Measurements from ENCODE around the gene TM4SF5.

TM4SF5 gene

DNA sequence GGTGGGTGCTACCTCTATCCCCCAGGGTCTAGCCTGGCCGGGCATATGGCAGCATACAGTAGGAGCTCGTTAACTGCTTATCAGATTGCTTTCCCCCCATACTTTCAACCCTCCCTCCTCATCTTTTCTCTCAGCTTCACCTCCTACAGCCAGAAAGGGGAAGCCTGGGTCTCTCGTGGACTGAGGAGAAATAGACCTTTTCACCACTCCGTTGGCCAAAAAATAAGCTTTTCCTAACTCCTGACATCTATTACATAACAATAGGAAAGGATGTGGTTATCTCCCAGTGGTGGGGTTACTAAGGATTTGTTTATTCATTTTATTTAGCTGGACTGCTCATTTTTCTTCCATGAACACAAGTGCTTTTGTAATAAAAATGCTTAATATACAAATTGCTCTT is 23.0 kb upstream of the TM4SF5 start:
- no peak for DNase-seq

DNA sequence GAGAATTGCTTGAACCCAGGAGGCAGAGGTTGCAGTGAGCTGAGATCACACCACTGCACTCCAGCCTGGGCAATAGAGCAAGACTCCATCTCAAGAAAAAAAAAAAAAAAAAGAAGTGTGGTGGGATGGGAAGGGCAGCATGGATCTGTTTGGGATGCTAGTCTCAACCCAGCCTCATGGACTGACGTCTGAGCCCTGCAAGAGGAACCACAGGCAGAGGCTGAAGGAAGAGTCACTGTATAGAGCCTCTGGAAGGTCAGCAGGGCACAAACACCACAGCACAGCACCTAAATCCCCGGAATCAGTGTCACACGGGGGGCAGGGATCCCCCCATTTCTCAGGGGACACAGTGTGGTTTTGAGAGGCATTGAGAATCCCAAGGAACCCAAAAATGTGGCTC is 21.1 kb upstream of the TM4SF5 start:
- DNase-seq: no peak

DNA sequence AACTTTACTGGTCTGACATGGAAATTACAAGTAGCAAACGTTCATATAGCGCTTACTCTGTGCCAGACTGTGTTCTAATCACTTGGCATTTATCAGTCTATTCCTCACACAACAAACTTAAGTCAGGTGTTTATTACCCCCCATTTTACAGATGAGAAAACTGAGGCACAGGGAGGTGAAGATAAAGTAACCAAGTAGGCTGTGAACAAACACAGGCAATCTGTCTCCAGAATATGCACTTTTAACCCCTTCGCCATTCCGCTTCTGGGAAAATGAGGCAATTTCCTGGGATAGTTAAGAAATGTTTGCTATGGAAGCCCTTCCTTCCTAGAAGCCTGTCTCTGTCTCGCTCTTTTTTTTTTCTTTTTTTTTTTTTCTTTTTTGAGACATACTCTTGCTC is 19.8 kb upstream of the TM4SF5 start:
- DNase-seq: no peak

DNA sequence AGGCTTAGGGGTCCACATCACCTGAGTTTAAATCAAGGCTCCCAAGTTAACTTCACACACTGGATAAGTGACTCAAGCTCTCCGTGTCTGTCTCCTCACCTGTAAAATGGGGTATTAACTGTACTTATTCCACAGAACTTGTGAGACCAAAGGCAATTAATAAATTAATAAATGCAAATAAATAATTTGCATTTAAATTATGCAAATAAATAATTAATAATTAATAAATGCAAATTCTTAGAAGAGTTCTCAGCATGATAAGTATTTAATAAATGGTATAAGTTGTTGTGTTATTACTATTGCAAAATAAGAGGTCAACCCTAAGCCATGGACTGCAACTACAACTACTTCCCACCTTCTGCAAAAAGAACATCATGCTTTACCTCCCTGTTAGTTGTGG is 18.3 kb upstream of the TM4SF5 start:
- DNase-seq: no peak

DNA sequence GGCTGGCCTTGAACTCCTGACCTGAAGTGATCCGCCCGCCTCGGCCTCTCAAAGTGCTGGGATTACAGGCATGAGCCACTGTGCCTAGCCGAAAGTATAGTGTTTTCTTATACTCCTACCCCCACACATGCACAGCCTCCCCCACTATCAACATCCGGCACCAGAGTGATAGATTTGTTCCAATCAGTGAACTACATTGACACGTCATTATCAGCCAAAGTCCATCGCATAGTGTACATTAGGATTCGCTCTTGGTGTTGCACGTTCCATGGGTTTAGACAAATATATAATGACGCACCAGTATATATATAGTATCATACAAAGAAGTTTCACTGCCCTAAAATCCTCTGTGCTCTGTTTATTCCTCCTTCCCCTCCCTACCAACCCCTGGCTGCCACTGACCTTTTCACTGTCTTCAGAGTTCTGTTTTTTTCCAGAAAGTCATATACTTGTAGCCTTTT is 11.9 kb upstream of the TM4SF5 start:
- no peak for DNase-seq

DNA sequence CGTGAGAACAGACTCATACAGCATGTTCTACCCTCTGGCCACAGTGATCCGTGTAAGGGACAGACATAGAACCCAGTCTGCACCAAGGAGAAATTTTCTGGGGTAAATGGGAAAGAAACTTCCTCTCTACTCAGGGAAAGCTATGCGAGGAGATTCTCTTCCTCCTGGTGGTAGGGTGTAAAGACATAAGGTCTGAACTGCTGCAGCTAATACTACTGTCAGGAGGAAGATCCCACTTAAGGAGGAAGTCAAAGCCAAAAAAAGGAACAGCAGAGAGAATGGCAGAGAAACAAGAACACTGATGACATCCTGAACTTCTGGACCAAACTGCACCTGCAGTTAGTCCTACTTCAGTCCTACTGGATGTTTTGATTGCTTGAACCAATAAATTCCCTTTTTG is 7.1 kb upstream of the TM4SF5 start:
- DNase-seq: no peak

DNA sequence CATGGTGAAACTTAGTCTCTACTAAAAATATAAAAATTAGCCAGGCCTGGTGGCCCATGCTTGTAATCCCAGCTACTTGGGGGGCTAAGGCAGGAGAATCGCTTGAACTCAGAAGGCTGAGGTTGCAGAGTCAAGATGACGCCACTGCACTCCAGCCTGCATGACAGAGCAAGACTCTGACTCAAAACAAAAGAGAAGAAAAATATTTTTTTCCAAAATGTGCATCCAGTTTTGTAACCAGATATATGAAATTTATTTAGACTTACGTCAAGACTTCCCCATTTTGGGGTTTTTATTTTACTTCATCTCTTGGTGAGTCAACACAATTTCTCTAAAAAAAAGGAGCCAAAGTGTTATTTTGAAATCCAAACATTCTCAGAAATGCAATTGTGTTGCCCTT is 5.5 kb upstream of the TM4SF5 start:
- DNase-seq: no peak

DNA sequence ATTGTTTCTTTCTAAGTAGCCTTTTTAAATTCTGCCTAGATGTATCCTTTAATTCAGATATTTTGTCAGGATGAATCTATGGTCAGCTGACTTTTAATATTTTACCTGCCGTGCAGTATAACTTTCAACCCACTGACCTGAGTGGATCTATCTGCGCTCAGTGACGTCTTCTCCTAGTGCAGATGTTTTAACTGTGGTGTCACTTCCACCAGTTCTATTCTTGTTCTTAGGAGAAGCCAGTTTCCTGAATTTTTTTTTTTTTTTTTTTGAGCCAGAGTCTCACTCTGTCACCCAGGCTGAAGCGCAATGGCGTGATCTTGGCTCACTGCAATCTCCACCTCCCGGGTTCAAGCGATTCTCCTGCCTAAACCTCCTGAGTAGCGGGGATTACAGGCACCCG is 5.0 kb upstream of the TM4SF5 start:
- no peak for DNase-seq

DNA sequence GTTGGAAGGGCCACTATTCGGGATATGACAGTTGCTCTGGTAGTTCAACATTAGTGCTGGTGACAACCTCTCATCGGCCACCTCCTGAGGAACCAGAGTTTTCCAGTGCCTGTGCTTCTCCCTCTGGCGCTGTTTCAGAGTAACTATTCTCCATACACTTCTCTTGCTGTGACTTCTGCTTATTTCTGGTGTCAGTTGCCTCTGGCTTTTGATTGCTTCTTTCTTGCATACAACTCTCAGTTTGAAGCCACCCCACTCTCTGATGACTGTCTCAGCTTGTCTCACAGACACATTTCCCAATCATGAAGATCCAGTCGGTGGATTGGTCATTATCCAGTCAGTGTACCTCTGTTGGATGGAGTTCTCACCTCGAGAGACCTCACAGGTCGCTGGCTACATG is 3.4 kb upstream of the TM4SF5 start:
- no peak for DNase-seq

DNA sequence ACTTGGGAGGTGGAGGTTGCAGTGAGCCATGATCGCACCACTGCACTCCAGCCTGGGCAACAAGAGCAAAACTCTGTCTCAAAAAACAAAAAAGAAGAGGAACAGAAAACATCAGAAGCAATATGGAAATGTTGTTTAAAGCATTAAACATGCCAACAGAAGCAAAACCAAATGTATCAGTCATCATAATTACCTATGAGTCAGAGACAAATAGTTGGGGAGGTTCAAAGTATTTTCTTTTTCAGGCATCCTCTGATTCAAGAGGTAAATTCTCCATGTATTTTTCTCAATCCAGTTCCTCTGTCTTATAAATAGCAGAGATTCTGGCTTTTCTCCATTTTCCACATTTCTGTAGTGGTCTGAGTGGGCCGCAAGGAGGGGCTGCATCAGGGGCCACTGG is 2.1 kb upstream of the TM4SF5 start:
- DNase-seq: no peak

DNA sequence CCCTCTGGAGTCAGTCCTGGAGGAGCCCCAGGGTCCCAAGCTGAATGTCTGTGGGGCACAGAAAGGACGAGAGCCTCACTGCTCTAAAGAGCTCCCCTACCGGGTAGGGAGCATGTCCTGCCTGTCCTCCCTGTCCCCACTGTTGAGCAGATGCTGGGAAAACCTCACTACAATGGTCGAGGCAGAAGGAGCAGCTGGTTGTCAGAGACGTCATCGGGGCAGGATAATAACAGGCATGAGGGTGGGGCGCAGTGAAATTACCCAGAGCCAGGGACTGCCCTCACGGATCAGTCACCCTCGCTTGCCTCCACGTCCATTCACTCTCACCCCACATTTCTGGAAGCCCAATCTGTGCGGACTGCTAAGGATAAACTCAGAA is 538 bp downstream of the TM4SF5 start:
- DNase-seq: no peak

DNA sequence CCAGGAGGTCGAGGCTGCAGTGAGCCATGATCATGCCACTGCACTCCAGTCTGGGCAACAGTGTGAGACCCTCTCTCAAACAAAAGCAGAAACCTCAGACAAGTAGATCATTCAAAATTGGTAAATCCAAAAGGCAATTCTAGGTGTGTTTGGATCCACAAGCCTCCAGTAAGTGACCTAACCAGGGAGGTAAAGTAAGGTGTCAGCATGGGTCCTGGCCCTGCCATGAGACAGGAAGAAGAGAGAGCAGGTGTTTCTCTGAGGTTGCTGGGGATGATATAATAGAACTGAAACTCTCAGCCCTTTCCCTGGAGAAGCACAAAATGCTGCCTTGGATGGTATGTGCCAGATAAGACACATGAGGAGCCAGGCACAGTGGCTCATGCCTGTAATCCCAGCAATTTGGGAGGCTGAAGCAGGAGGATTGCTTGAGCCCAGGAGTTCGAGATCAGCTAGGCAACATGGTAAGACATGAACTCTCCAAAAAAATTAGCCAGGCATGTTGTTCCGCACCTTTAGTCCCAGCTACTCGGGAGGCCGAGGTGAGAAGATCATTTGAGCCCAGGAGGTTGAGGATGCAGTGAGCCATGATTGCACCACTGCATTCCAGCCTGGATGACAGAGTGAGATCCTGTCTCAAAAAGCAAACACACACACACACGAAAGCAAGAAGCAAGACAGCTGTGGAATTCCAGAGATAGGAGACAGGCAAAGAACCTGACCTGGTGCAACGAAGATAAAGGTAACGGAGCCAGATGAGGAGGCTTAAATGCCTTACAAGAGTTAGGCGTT is 6.5 kb downstream of the TM4SF5 start:
- no peak for DNase-seq

DNA sequence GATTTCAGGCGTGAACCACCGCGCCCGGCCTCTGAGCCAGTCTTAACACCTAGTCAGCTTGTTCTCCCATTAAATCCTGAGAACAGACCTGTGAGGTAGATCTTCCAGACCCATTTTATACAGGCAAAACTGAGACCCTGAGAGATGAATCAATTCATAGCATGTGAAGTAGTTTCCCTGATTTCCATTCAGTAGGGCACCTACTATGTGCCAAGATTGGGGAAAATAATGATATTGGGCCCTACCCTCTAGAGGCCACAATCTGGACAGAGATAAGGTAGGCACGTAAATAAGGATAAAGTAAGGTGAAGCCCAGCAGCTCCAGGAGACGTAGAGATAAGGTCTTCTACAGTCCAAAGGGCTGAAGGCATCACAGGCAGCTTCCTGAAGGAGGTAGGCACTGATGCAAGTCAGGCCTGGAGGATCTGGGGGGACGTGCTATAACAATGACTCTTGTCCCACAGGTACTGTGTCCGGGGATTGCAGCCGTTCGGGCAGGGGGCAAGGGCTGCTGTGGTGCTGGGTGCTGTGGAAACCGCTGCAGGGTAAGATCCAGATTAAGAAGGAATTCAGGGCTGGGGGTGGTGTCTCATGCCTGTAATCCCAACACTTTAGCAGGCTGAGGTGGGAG is 8.8 kb downstream of the TM4SF5 start:
- DNase-seq: no peak

DNA sequence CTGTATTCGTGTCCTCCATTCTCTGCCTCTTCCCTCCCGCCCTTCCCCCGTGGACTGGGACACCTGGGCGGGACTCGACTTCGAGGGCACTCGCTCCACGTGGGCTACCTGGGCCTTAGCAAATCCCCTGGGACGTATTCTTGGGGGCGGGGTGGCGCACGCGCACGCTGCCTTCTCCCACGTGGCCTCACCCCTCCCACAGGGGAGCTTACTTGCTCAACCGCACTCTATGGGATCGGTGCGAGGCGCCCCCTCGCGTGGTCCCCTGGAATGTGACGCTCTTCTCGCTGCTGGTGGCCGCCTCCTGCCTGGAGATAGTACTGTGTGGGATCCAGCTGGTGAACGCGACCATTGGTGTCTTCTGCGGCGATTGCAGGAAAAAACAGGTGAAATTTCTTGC is 11.0 kb downstream of the TM4SF5 start:
- DNase-seq: peak; percentile 11

DNA sequence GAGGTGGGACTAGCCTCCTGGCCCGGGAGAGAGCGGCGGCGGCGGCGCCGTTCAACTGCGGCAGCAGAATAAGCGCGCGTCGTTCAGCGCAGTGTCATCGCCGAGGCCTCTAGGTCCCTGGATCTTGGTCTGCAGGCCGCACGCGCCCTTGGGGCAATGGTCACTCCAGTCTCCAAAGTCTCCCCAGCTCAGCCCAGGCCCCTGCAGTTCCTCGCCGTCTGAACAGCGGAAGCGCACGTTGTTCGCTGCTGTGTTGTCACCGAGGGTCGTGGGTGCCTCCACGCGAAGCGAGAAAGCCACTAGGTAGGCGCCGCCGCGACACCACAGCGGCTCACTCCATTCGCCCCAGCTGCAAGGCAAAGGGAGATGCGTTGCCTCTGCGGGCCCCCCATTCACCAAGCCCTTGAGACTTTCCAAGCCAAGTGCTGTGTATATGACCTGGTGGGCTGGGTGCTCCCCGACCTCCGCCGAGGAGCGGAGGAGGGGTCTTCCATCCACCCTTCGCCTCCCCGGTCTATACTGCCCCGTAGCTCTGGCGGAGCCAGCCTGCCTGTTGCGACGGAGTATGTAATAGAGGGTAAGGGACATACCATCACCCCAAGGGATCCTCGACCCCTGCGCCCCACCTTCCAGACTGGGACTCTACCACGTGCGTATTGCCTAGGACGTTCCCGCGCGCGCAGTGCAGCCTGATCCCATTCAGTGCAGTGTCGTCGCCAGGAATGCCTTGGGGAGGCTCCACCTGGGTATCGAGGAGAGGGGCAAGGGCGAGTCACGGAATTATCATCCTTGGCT is 13.8 kb downstream of the TM4SF5 start:
- DNase-seq: no peak

DNA sequence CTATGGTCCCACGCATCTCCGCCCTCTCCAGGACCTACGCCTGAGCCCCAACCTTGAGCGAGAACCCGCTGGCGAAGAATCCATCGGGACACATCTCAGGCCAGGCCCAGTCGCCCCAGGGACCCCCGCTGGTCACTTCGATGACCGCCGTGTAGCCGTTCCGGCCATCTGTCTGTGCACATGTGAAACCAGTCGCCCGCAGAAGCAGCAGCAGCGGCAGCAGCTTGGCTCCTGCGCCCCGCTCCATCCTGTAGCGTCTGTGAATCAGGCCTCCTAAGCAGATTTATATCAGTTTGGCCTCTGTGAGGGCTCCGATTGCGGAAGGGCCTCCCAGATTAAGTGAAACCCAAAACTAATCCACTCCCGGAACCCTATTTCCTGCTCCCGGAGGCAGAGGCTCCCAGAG is 14.4 kb downstream of the TM4SF5 start, which contains the start of gene VMO1:
VMO1 (minus strand) TSS at position 259 of the 406 bp plus-strand sequence; CDS start at position 247, 12 bp downstream.
- DNase-seq: no peak

DNA sequence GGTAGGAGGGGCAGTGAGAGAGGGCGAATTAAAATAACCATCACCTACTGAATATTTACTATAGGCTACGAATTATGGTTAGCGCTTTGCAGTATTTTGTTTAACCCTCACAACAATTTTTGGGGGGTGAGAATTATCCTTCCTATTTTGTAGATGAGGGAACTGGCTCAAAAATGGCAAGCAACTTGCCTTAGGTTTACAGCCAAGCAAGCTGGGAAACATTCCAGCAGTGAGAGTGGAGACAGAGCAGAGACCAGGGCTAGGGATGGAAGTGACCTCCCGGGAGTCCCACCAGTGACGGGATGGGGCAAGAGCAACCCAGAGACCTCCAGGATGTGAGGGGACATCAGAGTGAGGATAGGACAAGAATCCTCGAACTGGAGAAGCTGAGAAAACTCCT is 14.8 kb downstream of the TM4SF5 start:
- no peak for DNase-seq

DNA sequence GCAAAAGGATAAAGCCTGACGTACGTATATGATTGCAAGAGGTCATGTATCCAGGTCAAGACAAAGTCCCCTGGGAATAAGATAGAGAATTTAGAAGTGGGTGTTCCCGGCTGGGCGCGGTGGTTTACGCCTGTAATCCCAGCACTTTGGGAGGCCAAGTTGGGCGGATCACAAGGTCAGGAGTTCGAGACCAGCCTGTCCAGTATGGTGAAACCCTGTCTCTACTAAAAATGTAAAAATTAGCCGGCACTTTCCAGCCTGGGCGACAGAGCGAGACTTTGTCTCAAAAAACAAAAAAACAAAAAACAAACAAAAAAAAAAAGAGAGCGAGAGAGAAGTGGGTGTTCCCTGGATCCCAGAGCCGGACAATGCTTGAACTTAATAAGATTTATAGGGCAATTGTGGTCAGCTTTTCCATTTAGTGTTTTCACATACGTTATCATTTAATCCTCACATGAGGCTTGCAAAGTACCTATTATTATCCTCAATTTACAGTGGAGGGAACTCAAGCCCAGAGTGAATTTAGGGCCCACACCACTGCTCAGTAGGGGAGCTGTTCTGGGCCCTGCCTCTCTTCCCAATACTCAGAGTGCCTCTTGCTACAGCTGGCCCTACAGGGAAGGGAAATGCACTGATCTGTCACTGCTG is 16.6 kb downstream of the TM4SF5 start:
- no peak for DNase-seq

DNA sequence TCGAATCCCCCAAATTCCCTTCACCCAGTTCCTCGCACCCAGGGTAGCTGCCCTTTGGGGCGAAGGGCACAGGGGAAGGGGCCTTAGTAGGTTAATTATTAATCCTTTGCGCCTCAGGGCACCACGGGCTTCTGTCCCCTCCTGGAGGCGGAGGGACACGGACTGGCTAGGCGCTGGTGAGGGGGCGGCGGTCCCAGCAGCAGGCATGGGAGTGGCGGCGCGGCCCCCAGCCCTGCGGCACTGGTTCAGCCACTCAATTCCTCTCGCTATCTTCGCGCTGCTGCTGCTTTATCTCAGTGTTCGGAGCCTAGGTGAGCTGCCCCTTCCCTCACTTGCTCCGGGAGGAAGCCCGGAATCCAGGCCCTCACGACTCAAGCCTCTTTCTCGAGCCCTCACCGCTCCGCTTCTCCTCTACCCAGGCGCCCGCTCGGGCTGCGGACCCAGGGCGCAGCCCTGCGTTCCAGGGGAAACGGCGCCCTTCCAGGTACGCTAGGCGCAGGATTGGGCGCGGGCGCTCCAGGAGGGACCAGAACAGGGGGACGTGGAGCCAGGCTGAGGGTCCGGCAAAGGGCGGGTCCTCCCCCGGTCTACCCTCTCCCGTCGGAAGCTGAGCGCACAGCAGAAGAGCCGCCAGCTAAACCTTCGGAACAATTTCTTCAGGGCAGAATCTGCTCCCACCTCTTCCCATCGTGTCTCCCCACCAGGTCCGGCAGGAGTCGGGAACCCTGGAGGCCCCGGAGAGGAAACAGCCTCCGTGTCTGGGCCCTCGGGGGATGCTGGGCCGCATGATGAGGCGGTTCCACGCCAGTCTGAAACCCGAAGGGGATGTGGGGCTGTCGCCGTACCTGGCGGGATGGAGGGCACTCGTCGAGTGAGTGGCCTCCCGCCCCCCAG is 17.4 kb downstream of the TM4SF5 start, which contains the start of gene GLTPD2:
GLTPD2 (plus strand) TSS at position 158 of the 894 bp plus-strand sequence; CDS start at position 206, 48 bp downstream.
- no peak for DNase-seq

DNA sequence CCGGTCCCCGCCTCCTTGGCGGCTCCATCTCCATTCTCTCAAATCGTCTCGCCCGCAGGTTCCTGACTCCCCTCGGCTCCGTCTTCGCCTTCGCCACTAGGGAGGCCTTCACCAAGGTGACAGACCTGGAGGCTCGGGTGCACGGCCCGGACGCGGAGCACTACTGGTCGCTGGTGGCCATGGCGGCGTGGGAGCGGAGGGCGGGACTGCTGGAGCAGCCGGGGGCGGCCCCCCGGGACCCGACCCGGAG is 17.9 kb downstream of the TM4SF5 start:
- no peak for DNase-seq

DNA sequence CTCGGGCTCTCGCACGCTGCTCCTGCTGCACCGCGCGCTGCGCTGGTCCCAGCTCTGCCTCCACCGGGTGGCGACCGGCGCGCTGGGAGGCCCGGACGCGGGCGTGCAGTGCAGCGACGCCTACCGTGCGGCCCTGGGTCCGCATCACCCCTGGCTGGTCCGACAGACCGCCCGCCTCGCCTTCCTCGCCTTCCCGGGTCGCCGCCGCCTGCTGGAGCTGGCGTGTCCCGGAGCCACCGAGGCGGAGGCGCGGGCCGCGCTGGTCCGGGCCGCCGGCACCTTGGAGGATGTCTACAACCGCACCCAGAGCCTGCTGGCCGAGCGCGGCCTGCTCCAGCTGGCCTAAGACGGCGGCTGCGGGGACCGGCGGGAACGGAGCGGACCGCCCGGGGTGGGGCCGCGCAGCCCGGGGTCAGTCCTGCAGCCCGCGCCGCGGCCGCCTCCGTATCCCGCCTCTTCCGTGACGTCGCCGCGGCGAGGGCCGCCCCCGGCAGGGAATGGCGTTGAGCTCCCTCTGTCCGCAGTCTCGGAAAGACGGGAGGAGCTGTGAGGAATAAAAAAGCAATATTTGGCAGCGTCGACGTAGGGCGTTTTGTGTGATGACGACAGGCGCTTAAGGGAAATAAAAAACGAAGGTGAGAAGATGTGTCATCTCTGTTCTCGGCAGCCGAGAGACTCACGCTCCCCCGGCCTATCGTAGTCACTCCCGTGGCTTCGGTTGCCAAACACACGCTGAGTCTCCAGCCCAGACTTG is 18.4 kb downstream of the TM4SF5 start:
- peak; percentile 84 for DNase-seq

DNA sequence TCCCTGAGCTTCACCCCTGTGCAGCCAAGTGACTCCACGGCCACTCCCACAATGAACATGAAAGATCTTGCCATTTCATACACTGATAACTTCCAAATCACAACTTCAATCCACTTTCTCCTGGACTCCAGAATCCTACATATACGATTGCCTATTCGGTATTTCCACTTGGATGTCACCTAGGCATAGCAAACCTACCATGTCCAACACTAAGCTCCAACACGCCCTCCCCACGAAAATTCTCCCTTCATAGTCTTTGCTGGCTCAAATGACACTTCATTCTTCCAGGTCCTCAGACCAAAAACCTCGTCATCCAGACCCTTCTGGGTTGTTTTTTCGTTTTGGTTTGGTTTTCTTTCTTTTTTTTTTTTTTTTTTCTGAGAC is 19.0 kb downstream of the TM4SF5 start:
- no peak for DNase-seq

Data from stimulated activated CD4-positive, alpha-beta T cell treated with anti-CD3 and anti-CD28 coated beads, Interleukin-1b, Interleukin-23, amount 100 ng/mL, for 48 hours (primary cell).